ENCODE measurements around the gene NDUFC2.

GRCh38 chr11:78046486-78046854, 33.2 kb downstream of the NDUFC2 start:
- no peak; the same call in none of the 2 replicates for TF ChIP-seq CTCF (conservative IDR thresholded peaks at IDR 0.05)
- no peak for TF ChIP-seq ZFX (IDR thresholded peaks at IDR 0.05)
